ENCODE results near the gene FAM20A. TPM values are rescaled to one million over a fixed set of nuclear protein-coding genes. Genes with fewer than 3 reads are reported as not detected.
"Not testable (repeated sequence)": the region's sequence is repeated elsewhere in the genome, so short reads cannot be mapped to it uniquely, and the experiment has no call there.

Gene FAM20A
- total RNA-seq, 1 donor from 2014 or later, result 0.44 TPM

GRCh38 chr17:68587026-68587425 is 14.1 kb downstream of the FAM20A start:
- no peaks in the 10 kb centered on the region for H3K9me3 Mint-ChIP-seq (ENCODE audit: unreplicated experiment)
- no peaks in the 10 kb centered on the region for H3K4me1 Mint-ChIP-seq (ENCODE audit: unreplicated experiment)
- DNase-seq (ENCODE audit: low spot score), result no peak
- TF ChIP-seq CTCF (IDR thresholded peaks at IDR 0.05; ENCODE audit: unreplicated experiment), result no peak
- H3K27ac Mint-ChIP-seq (ENCODE audit: unreplicated experiment), result no peak overlapping the region
- peaks cover 3% of the 10 kb centered on the region for H3K27me3 Mint-ChIP-seq (ENCODE audit: unreplicated experiment)
- peaks cover 5% of the 10 kb centered on the region for H3K36me3 Mint-ChIP-seq (ENCODE audit: low read depth, unreplicated experiment)
- no peak overlapping the region for H3K4me3 Mint-ChIP-seq (ENCODE audit: unreplicated experiment)

- Mint-ChIP-seq H3K36me3 (ENCODE audit: low read depth, unreplicated experiment) (peaks cover 5% of the 10 kb centered on the region), H3K9me3 (ENCODE audit: unreplicated experiment) (no peaks in the 10 kb centered on the region), H3K27ac (ENCODE audit: unreplicated experiment) (no peak overlapping the region), H3K4me3 (ENCODE audit: unreplicated experiment) (no peak overlapping the region), H3K4me1 (ENCODE audit: unreplicated experiment) (no peaks in the 10 kb centered on the region), H3K27me3 (ENCODE audit: unreplicated experiment) (peaks cover 6% of the 10 kb centered on the region)
- no peak for TF ChIP-seq CTCF (IDR thresholded peaks at IDR 0.05; ENCODE audit: unreplicated experiment)
- no peak for DNase-seq (ENCODE audit: low spot score)
Measured at GRCh38 chr17:68585643-68586042, 15.5 kb downstream of the FAM20A start.

GRCh38 chr17:68584581-68585303 is 16.4 kb downstream of the FAM20A start:
- H3K9me3 Mint-ChIP-seq (ENCODE audit: unreplicated experiment), result no peaks in the 10 kb centered on the region
- H3K4me1 Mint-ChIP-seq (ENCODE audit: unreplicated experiment), result no peaks in the 10 kb centered on the region
- TF ChIP-seq CTCF (IDR thresholded peaks at IDR 0.05; ENCODE audit: unreplicated experiment), result no peak
- H3K27ac Mint-ChIP-seq (ENCODE audit: unreplicated experiment), result no peak overlapping the region
- peaks cover 5% of the 10 kb centered on the region for H3K36me3 Mint-ChIP-seq (ENCODE audit: low read depth, unreplicated experiment)
- no peak overlapping the region for H3K4me3 Mint-ChIP-seq (ENCODE audit: unreplicated experiment)
- DNase-seq (ENCODE audit: low spot score), result no peak
- H3K27me3 Mint-ChIP-seq (ENCODE audit: unreplicated experiment), result peaks cover 6% of the 10 kb centered on the region

- not testable (repeated sequence) for H3K9me3 Mint-ChIP-seq (ENCODE audit: unreplicated experiment); H3K4me1 Mint-ChIP-seq (ENCODE audit: unreplicated experiment); H3K27ac Mint-ChIP-seq (ENCODE audit: unreplicated experiment); H3K4me3 Mint-ChIP-seq (ENCODE audit: unreplicated experiment); H3K27me3 Mint-ChIP-seq (ENCODE audit: unreplicated experiment); DNase-seq (ENCODE audit: low spot score); H3K36me3 Mint-ChIP-seq (ENCODE audit: low read depth, unreplicated experiment)
Measured at GRCh38 chr17:68582867-68583266, 18.3 kb downstream of the FAM20A start.

- TF ChIP-seq CTCF (IDR thresholded peaks at IDR 0.05; ENCODE audit: unreplicated experiment), result no peak
- H3K9me3 Mint-ChIP-seq (ENCODE audit: unreplicated experiment), result no peaks in the 10 kb centered on the region
- H3K4me1 Mint-ChIP-seq (ENCODE audit: unreplicated experiment), result no peaks in the 10 kb centered on the region
- no peaks in the 10 kb centered on the region for H3K36me3 Mint-ChIP-seq (ENCODE audit: low read depth, unreplicated experiment)
- H3K27ac Mint-ChIP-seq (ENCODE audit: unreplicated experiment), result no peak overlapping the region
- peaks cover 6% of the 10 kb centered on the region for H3K27me3 Mint-ChIP-seq (ENCODE audit: unreplicated experiment)
- no peak overlapping the region for H3K4me3 Mint-ChIP-seq (ENCODE audit: unreplicated experiment)
- no peak for DNase-seq (ENCODE audit: low spot score)
Measured at GRCh38 chr17:68581863-68582645, 19.1 kb downstream of the FAM20A start.
